Kidney (tissue), 14 donors: ENCODE measurements around the gene MEGF6. TPM values are rescaled to one million over a fixed set of nuclear protein-coding genes. Genes with fewer than 3 reads are reported as not detected.
A peak's percentile ranks its signal among the peaks of the same experiment; 100 is the strongest.

Source experiments
- DNase-seq, 5 donors: peaks; one replicate each; pipeline ENCODE4 v3.0.0-alpha.2; 2013 to 2020
- FAIRE-seq: peaks from 2 replicates; lab custom pipeline; 2012; peaks lifted over from hg19 to GRCh38; lab: Jason Lieb, UNC
- H3K27ac ChIP-seq, 2 donors: one replicate each; pipeline ENCODE4 v1.7.0; 2013; ENCODE audit warnings: low read depth in 2 of 2, low read length in 2 of 2, inconsistent platforms in 1 of 2
- H3K27me3 ChIP-seq: one replicate; pipeline ENCODE4 v1.7.1; 2013; ENCODE audit warnings: low read length, inconsistent platforms; ENCODE audit not compliant: control insufficient read depth, insufficient read depth
- H3K36me3 ChIP-seq, 3 donors: one replicate each; pipeline versions ENCODE4 v1.7.0 to v1.7.1; 2013; ENCODE audit warnings: low read length in 3 of 3, control low read depth in 1 of 3, inconsistent platforms in 1 of 3; ENCODE audit not compliant: insufficient read depth in 3 of 3, control insufficient read depth in 2 of 3
- H3K4me1 ChIP-seq, 3 donors: one replicate each; pipeline versions ENCODE4 v1.7.0 to v1.7.1; 2013; ENCODE audit warnings: low read length in 3 of 3, inconsistent platforms in 1 of 3, low read depth in 1 of 3; ENCODE audit not compliant: control insufficient read depth in 2 of 3, insufficient read depth in 2 of 3
- H3K4me3 ChIP-seq, 3 donors: one replicate each; pipeline versions ENCODE4 v1.7.0 to v1.8.1; 2013; ENCODE audit warnings: low read length in 3 of 3, control low read depth in 1 of 3, inconsistent platforms in 1 of 3
- H3K9ac ChIP-seq, 3 donors: one replicate each; pipeline versions ENCODE4 v1.7.0 to v1.7.1; 2013; ENCODE audit warnings: low read length in 3 of 3, control low read depth in 1 of 3, inconsistent platforms in 1 of 3
- H3K9me3 ChIP-seq, 3 donors: one replicate each; pipeline versions ENCODE4 v1.7.0 to v1.7.1; 2013; ENCODE audit warnings: low read length in 3 of 3, control low read depth in 1 of 3, inconsistent platforms in 1 of 3; ENCODE audit not compliant: control insufficient read depth in 2 of 3, insufficient read depth in 1 of 3
- intact Hi-C: fragments of 100-400 bp; cut with DNase I; formaldehyde crosslinking; loops from one replicate; pipeline ENCODE4 v1.11.1; 2022
- polyA plus RNA-seq: library from polyadenylated mRNA; stranded (reverse); fragments of 350-450 nt; fragmentation: Illumina TruSeq; extraction: RNeasy Lipid Tissue Mini Kit (QIAGEN cat#74804); gene quantifications from one replicate; pipeline ENCODE4 v1.2.3, GENCODE V29; 2014; ENCODE audit warnings: low read depth, low replicate concordance; ENCODE audit not compliant: insufficient read depth
- total RNA-seq: library from RNA; stranded (reverse); fragmentation: NEBNext Ultra II Directional; extraction: Animal tissue kit (Norgen Biotek cat#: 25700); gene quantifications from one replicate; pipeline ENCODE4 v1.2.1, GENCODE V29; 2021
- TF ChIP-seq, protein P1 (sequence below): IDR thresholded peaks from 3 replicates; pipeline ENCODE4 v1.5.1; 2012; ENCODE audit warnings: mild to moderate bottlenecking, moderate library complexity, borderline replicate concordance; ENCODE audit not compliant: insufficient read depth; ENCODE audit errors: extremely low read depth
- donor health status: control.
- donor health status: control.
- donor health status: control.
- donor health status: control.
- donor health status: control.
- donor health status: DM: yes; HTN: yes; CAD: no.
- donor health status: Normal renal cell carcinoma (clear cell type).

The MEGF6 gene
- total and polyA plus RNA-seq, 2 donors from 2014 or later = 2.8 to 10.9 TPM

DNA sequence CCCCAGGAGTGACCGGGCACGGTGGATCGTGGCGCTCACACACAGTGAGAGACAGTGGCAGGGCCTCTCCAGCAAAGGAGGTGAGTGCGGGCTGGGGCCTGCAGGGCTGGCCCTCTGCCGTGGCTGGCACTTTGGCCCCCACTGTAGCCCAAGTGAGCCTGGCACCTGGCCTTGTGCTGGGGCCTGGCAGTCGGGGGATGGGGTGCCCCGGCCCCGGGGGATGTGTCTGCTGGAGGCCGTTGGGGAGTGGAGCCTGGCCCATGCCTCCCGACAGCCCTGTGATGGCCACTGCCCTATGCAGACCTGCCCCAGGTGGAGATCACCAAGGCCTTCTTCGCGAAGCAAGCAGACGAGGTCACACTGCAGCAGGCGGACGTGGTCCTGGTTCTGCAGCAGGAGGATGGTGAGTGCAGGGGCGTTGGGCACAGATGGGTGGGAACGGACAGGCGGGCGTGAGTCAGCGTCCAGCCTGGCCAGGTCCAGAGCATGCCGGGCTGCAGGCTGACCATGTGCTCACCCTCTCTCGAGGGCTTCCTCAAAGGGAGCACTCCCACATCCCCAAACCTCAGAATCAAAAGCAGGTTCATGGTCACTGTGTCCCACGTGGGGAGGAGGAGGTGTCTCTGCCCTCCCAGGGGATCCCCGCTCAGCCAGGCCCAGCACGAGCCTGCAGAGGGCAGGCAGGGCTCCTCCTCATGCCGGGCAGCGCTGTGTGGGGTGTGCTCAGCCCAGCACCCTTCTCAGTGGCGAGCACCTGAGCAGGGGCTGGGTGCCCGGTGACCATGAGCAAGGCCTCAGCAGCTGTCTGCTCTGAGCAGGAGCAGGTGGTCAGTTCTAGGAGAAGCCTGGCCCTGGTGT, 131.6 kb downstream of the MEGF6 start:
- Histone ChIP-seq H3K9ac (no peak overlapping the region), H3K36me3 (peaks cover 0 to 4% (median 0%) of the 10 kb centered on the region in 3 donors), H3K27me3 (no peaks in the 10 kb centered on the region), H3K9me3 (no peaks in the 10 kb centered on the region), H3K4me3 (no peak overlapping the region), H3K4me1 (peaks cover 0 to 3% (median 0%) of the 10 kb centered on the region in 3 donors), H3K27ac (no peak overlapping the region)
- DNase-seq (no peak), FAIRE-seq (no peak)
- TF ChIP-seq, protein P1, sequence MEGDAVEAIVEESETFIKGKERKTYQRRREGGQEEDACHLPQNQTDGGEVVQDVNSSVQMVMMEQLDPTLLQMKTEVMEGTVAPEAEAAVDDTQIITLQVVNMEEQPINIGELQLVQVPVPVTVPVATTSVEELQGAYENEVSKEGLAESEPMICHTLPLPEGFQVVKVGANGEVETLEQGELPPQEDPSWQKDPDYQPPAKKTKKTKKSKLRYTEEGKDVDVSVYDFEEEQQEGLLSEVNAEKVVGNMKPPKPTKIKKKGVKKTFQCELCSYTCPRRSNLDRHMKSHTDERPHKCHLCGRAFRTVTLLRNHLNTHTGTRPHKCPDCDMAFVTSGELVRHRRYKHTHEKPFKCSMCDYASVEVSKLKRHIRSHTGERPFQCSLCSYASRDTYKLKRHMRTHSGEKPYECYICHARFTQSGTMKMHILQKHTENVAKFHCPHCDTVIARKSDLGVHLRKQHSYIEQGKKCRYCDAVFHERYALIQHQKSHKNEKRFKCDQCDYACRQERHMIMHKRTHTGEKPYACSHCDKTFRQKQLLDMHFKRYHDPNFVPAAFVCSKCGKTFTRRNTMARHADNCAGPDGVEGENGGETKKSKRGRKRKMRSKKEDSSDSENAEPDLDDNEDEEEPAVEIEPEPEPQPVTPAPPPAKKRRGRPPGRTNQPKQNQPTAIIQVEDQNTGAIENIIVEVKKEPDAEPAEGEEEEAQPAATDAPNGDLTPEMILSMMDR = no peak
- intact Hi-C loops = no loop called here

GRCh38 chr1:3478187-3478586, 133.1 kb downstream of the MEGF6 start:
- FAIRE-seq (no peak), DNase-seq (no peak)
- H3K4me3 ChIP-seq = no peak overlapping the region
- H3K27ac ChIP-seq = no peak overlapping the region
- H3K9ac ChIP-seq = no peak overlapping the region
- H3K36me3 ChIP-seq = peaks cover 3 to 15% (median 4%) of the 10 kb centered on the region in 3 donors
- H3K27me3 ChIP-seq = no peaks in the 10 kb centered on the region
- no peaks in the 10 kb centered on the region for H3K9me3 ChIP-seq
- TF ChIP-seq, protein P1 = no peak
- intact Hi-C loops = no loop called here
- H3K4me1 ChIP-seq = peaks cover 0 to 3% (median 0%) of the 10 kb centered on the region in 3 donors

DNA sequence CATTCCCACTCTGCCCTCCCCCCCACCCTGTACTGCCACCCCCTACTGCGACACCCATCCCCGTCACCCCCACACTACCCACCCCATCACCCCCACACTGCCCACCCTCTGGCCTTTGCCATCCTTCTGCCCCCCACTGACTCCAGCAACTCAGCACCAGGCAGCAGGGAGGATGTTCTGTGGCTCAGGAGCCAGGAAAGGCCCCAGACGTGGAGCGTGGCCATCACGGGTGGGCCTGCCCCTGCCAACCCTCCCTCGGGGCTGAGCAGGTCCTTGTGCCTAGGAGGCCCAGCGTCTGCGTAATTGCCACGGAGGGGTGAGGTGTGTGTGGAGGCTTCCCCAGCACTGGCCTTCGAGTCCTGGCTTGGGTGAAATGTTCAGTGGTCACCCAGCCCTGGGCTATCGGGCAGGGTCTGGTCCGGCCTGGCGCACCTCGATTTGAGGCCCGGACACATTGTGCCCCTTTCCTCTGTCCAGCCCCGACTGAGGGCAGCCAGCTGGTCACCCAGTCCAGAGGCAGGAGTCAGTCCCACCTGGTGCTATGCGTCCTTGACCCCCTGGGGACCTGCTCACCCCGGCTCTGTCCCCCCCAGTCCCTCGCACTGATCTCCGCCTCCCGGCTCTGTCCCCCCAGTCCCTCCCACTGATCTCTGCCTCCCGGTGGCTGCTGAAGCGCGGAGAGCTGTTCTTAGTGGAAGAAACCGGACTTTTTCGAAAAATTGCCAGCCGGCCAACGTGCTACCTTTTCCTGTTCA, 133.9 kb downstream of the MEGF6 start:
- FAIRE-seq (no peak), DNase-seq (peak in 4 of 5 donors; percentile 40 to 60 (median 50))
- Histone ChIP-seq H3K9me3 (no peaks in the 10 kb centered on the region), H3K36me3 (peaks cover 3 to 18% (median 4%) of the 10 kb centered on the region in 3 donors), H3K4me1 (peaks cover 0 to 3% (median 0%) of the 10 kb centered on the region in 3 donors), H3K4me3 (no peak overlapping the region), H3K9ac (no peak overlapping the region), H3K27me3 (no peaks in the 10 kb centered on the region), H3K27ac (no peak overlapping the region)
- intact Hi-C loops = no loop called here
- TF ChIP-seq, protein P1 = no peak
